Pancreas (tissue), 10 donors: ENCODE data around the gene ZNF672. TPM values are rescaled to one million over a fixed set of nuclear protein-coding genes. Genes with fewer than 3 reads are reported as not detected.
"Not testable (repeated sequence)": the region's sequence is repeated elsewhere in the genome, so short reads cannot be mapped to it uniquely, and the experiment has no call there.

Experiments
- ATAC-seq, 4 donors: fragments of 200-7000 bp; cut with Tn5 transposase; one replicate each; pipeline versions ENCODE4 v1.8.0 to v1.9.1; 2020; ENCODE audit warnings: mild to moderate bottlenecking in 4 of 4, moderate library complexity in 4 of 4
- DNase-seq, 6 donors: peaks; one replicate each; pipeline ENCODE4 v3.0.0-alpha.2; 2020
- FAIRE-seq: peaks from 2 replicates; lab custom pipeline; 2012; peaks lifted over from hg19 to GRCh38; lab: Jason Lieb, UNC
- H3K27ac ChIP-seq, 4 donors: fragments of 200-600 bp; sonication (generic); 1 replicate in 3 of 4; 2 replicates in 1 of 4; pipeline versions ENCODE4 v1.5.0 to v1.8.0; 2020
- H3K27me3 ChIP-seq, 4 donors: fragments of 200-600 bp; one replicate each; pipeline ENCODE4 v1.8.0; 2021
- H3K36me3 ChIP-seq, 3 donors: fragments of 200-600 bp; sonication (generic) in 1 of 3; one replicate each; pipeline versions ENCODE4 v1.5.0 to v1.8.0; 2020 to 2021
- H3K4me1 ChIP-seq, 3 donors: fragments of 200-600 bp; one replicate each; pipeline ENCODE4 v1.8.0; 2021
- H3K4me3 ChIP-seq, 4 donors: fragments of 200-600 bp; sonication (generic) in 2 of 4; one replicate each; pipeline versions ENCODE4 v1.5.0 to v1.8.0; 2020 to 2021
- H3K9me3 ChIP-seq, 4 donors: fragments of 200-600 bp; one replicate each; pipeline ENCODE4 v1.8.0; 2021
- CTCF ChIP-seq, 4 donors: fragments of 200-600 bp; sonication (generic) in 3 of 4; IDR thresholded peaks; one replicate each; pipeline versions ENCODE4 v1.5.0 to v1.8.0; 2021; ENCODE audit warnings: antibody characterized with exemption in 4 of 4
- WGBS, 2 donors: extraction: QIAGEN DNeasy Blood & Tissue Kit; methylation state at CpG; one replicate each; pipeline ENCODE4 v1.1.7; 2013; 5-methylcytosine and 5-hydroxymethylcytosine counted together
- intact Hi-C, 3 donors: fragments of 100-400 bp; cut with DNase I; formaldehyde crosslinking; loops; one replicate each; pipeline versions ENCODE4 v1.11.1 to v1.14.2; 2022
- polyA plus RNA-seq, 2 donors: library from polyadenylated mRNA; stranded (reverse); fragments of 200-250 nt; gene quantifications; one replicate each; pipeline ENCODE4 v1.2.3, GENCODE V29; 2013
- total RNA-seq, 6 donors: library from RNA; stranded (reverse); fragmentation: NEBNext Ultra II Directional in 4 of 6; extraction: Animal tissue kit (Norgen Biotek cat#: 25700) in 4 of 6; gene quantifications; one replicate each; pipeline versions ENCODE4 v1.2.1 to v1.2.4, GENCODE V29; 2021 to 2023
- donor health status: healthy with polysubstance abuse.
- donor health status: DM: no; HTN: no; CAD: no; lungs with moderate emphysema.
- donor health status: DM: no; HTN: no; CAD: no.
- donor health status: control.
- donor health status: control.
- donor health status: Bipolar disorder and iron deficiency.
- donor health status: DM: yes; HTN: yes; CAD: no.
- donor health status: DM: no; HTN: no; CAD: no.
- donor health status: DM: no; HTN: no; CAD: no.
- donor health status: DM: yes; HTN: yes; CAD: no.

The ZNF672 gene
- total and polyA plus RNA-seq, 8 donors = 9.7 to 22.6 (median 15.1) TPM

GRCh38 chr1:248825909-248826760 lies 11.9 kb upstream of the ZNF672 start, which contains the start of gene SH3BP5L:
Gene SH3BP5L (minus strand): TSS chr1:248825915. CDS start chr1:248824935, 980 bp downstream.
- FAIRE-seq (no peak), ATAC-seq (peak; percentile 93 to 97 (median 94)), DNase-seq (peak; percentile 87 to 95 (median 92))
- H3K27me3 ChIP-seq = no peaks in the 10 kb centered on the region
- peaks cover 20 to 37% (median 24%) of the 10 kb centered on the region in 3 donors for H3K4me1 ChIP-seq
- no peaks in the 10 kb centered on the region for H3K9me3 ChIP-seq
- whole genome bisulfite sequencing, 2 donors = 0 to 1% methylated on average over 56 of the region's 56 CpGs
- intact Hi-C loops = no loop called here
- TF ChIP-seq CTCF (IDR thresholded peaks at IDR 0.05) = peak; percentile 29 to 42 (median 33)
- peak within 1 kb of the TSS; percentile 41 to 79 (median 56) for H3K4me3 ChIP-seq
- H3K27ac ChIP-seq = peak within 1 kb of the TSS; percentile 91 to 98 (median 96)
- H3K36me3 ChIP-seq = no peaks in the 10 kb centered on the region

GRCh38 chr1:248828845-248829244 lies 9.2 kb upstream of the ZNF672 start:
- peaks cover 11 to 18% (median 17%) of the 10 kb centered on the region in 3 donors for H3K4me1 ChIP-seq
- H3K27me3 ChIP-seq = no peaks in the 10 kb centered on the region
- no peak for FAIRE-seq
- no peak for ATAC-seq
- no peak for TF ChIP-seq CTCF (IDR thresholded peaks at IDR 0.05)
- 60 to 76% methylated on average over 3 of the region's 3 CpGs for WGBS, 2 donors
- intact Hi-C loops = no loop called here
- H3K27ac ChIP-seq = no peak overlapping the region
- no peak overlapping the region for H3K4me3 ChIP-seq
- no peaks in the 10 kb centered on the region for H3K9me3 ChIP-seq
- no peak for DNase-seq
- H3K36me3 ChIP-seq = no peaks in the 10 kb centered on the region

GRCh38 chr1:248830718-248831017 lies 7.4 kb upstream of the ZNF672 start:
- intact Hi-C loops, H3K27me3 ChIP-seq, H3K4me1 ChIP-seq, FAIRE-seq, H3K4me3 ChIP-seq, DNase-seq, H3K9me3 ChIP-seq, H3K36me3 ChIP-seq, ATAC-seq, H3K27ac ChIP-seq: not testable (repeated sequence)
- WGBS, 2 donors = 49 to 52% methylated on average over 3 of the region's 3 CpGs

GRCh38 chr1:248831842-248832241 lies 6.2 kb upstream of the ZNF672 start:
- intact Hi-C loops = no loop called here
- 74% methylated on average over 1 of the region's 1 CpG for WGBS, 2 donors
- ATAC-seq = no peak

More at GRCh38 chr1:248831842-248832241, 6.2 kb upstream of the ZNF672 start:
- FAIRE-seq (no peak), DNase-seq (no peak)
- Histone ChIP-seq H3K27me3 (no peaks in the 10 kb centered on the region), H3K9me3 (no peaks in the 10 kb centered on the region), H3K27ac (no peak overlapping the region), H3K4me3 (no peak overlapping the region), H3K4me1 (peaks cover 3% of the 10 kb centered on the region in 3 donors), H3K36me3 (no peaks in the 10 kb centered on the region)
- no peak for TF ChIP-seq CTCF (IDR thresholded peaks at IDR 0.05)
